Central memory CD8-positive, alpha-beta T cell (primary cell): Measurements from ENCODE around the gene RAB40B.

Experiments
- ATAC-seq: fragments of 150-1000 bp; cut with Tn5 transposase; replicated peaks from 2 replicates; pipeline ENCODE4 v1.10.0; 2022; ENCODE audit warnings: mild to moderate bottlenecking, moderate FRiP score, moderate number of reproducible peaks; ENCODE audit not compliant: poor library complexity, severe bottlenecking; ENCODE audit errors: extremely low read depth
- DNase-seq, 2 donors: peaks; one replicate each; pipeline ENCODE4 v3.0.0; 2021; ENCODE audit warnings: low spot score in 2 of 2
- H3K27ac Mint-ChIP-seq: one replicate; pipeline ENCODE4 v1.8.0; 2022; ENCODE audit warnings: low read depth, mild to moderate bottlenecking, moderate library complexity, mixed read lengths
- H3K27me3 Mint-ChIP-seq: one replicate; pipeline ENCODE4 v1.8.0; 2022; ENCODE audit warnings: mixed read lengths
- H3K36me3 Mint-ChIP-seq: one replicate; pipeline ENCODE4 v1.8.0; 2022; ENCODE audit warnings: mild to moderate bottlenecking, moderate library complexity, mixed read lengths; ENCODE audit not compliant: insufficient read depth
- H3K4me1 Mint-ChIP-seq: one replicate; pipeline ENCODE4 v1.8.0; 2022; ENCODE audit warnings: mixed read lengths
- H3K4me3 Mint-ChIP-seq: one replicate; pipeline ENCODE4 v1.8.0; 2022; ENCODE audit warnings: mild to moderate bottlenecking, moderate library complexity, mixed read lengths
- H3K9me3 Mint-ChIP-seq: one replicate; pipeline ENCODE4 v1.8.0; 2022; ENCODE audit warnings: mixed read lengths

The RAB40B gene

DNA sequence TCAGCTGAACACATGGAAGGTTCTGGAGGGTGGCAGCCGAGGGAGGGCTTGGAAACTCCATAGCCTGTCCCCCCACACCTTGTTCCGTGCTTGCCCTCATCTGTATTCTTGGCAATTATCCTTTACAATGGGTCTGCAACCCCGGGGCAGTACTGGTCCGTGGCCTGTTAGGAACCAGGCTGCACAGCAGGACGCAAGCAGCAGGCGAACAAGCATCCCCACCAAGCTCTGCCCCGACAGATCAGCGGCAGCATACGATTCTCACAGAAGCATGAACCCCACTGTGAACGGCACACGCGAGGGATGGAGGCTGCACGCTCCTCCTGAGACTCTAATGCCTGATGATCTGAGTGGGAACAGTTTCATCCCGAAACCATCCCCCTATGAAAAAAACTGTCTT, 56.5 kb downstream of the RAB40B start:
- H3K4me1 Mint-ChIP-seq, result peaks cover 53% of the 10 kb centered on the region
- H3K36me3 Mint-ChIP-seq, result peaks cover 42% of the 10 kb centered on the region
- H3K27ac Mint-ChIP-seq, result no peak overlapping the region
- ATAC-seq (no peak), DNase-seq (no peak)
- no peaks in the 10 kb centered on the region for H3K9me3 Mint-ChIP-seq
- H3K27me3 Mint-ChIP-seq, result no peaks in the 10 kb centered on the region
- no peak overlapping the region for H3K4me3 Mint-ChIP-seq

GRCh38 chr17:82640036-82640435, 58.5 kb downstream of the RAB40B start:
- ATAC-seq, result no peak
- Mint-ChIP-seq H3K4me3 (no peak overlapping the region), H3K36me3 (peaks cover 40% of the 10 kb centered on the region)

DNA sequence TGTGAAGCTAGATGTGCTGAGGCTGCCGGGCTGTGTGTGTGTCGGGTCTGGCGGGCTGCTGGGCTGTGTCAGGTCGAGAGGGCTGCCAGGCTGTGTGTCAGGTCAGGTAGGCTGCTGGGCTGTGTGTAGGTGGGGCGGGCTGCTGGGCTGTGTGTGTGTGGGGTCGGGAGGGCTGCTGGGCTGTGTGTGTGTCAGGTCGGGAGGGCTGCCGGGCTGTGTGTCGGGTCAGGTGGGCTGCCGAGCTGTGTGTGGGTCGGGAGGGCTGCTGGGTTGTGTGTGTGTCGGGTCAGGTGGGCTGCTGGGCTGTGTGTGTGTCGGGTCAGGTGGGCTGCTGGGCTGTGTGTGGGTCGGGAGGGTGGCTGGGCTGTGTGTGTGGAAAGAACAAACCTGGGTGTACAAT, 58.9 kb downstream of the RAB40B start:
- Mint-ChIP-seq H3K36me3 (peaks cover 43% of the 10 kb centered on the region), H3K27ac (no peak overlapping the region), H3K4me3 (no peak overlapping the region), H3K27me3 (no peaks in the 10 kb centered on the region), H3K9me3 (no peaks in the 10 kb centered on the region), H3K4me1 (peaks cover 43% of the 10 kb centered on the region)
- DNase-seq (no peak), ATAC-seq (no peak)

More at GRCh38 chr17:82640036-82640435, 58.5 kb downstream of the RAB40B start:
- Mint-ChIP-seq H3K27ac (no peak overlapping the region), H3K27me3 (no peaks in the 10 kb centered on the region), H3K4me1 (peaks cover 44% of the 10 kb centered on the region), H3K9me3 (no peaks in the 10 kb centered on the region)
- no peak for DNase-seq

DNA sequence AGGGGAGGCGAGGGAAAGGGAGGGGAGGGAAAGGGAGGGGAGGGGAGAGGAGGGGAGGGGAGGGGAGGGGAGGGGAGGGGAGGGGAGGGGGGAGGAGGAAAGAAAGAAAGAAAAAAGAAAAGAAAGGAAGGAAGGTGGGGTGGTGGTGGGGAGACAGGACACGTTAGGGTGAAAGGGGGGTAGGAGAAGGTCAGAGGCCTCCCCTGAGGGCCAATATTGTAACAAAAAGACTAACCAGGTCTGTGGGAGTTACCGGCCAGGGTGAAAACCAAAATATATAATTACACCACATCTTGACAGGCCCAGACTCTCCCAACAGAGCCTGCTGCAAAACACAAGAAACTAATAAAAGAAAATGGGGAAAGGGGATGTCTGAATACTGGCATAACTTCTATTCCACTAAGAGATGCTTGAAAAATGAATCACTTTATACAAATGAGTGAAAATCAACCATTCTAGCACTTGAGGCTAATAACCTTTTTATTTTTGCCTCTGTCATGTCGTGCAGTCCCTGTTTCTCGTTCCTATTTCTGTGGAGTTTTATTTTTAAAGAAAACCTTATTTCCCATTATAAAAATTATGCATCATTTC, 60.2 kb downstream of the RAB40B start:
- no peak for DNase-seq
- peaks cover 46% of the 10 kb centered on the region for H3K36me3 Mint-ChIP-seq
- H3K27me3 Mint-ChIP-seq, result no peaks in the 10 kb centered on the region
- peaks cover 40% of the 10 kb centered on the region for H3K4me1 Mint-ChIP-seq
- H3K9me3 Mint-ChIP-seq, result no peaks in the 10 kb centered on the region
- H3K4me3 Mint-ChIP-seq, result no peak overlapping the region
- no peak overlapping the region for H3K27ac Mint-ChIP-seq
- no peak for ATAC-seq

- no peaks in the 10 kb centered on the region for H3K9me3 Mint-ChIP-seq
- H3K27me3 Mint-ChIP-seq, result no peaks in the 10 kb centered on the region
- H3K27ac Mint-ChIP-seq, result peak overlapping the region; percentile 2
Observed at GRCh38 chr17:82636626-82637598, 61.6 kb downstream of the RAB40B start.

GRCh38 chr17:82633343-82633742, 65.2 kb downstream of the RAB40B start:
- no peaks in the 10 kb centered on the region for H3K27me3 Mint-ChIP-seq
- DNase-seq, result no peak
- no peaks in the 10 kb centered on the region for H3K9me3 Mint-ChIP-seq
- no peak for ATAC-seq
- H3K27ac Mint-ChIP-seq, result no peak overlapping the region
- peaks cover 37% of the 10 kb centered on the region for H3K36me3 Mint-ChIP-seq
- no peak overlapping the region for H3K4me3 Mint-ChIP-seq
- H3K4me1 Mint-ChIP-seq, result peaks cover 40% of the 10 kb centered on the region

More at GRCh38 chr17:82636626-82637598, 61.6 kb downstream of the RAB40B start:
- no peak for ATAC-seq
- peaks cover 44% of the 10 kb centered on the region for H3K36me3 Mint-ChIP-seq
- peak overlapping the region; percentile 35 for H3K4me3 Mint-ChIP-seq
- no peak for DNase-seq
- peaks cover 45% of the 10 kb centered on the region for H3K4me1 Mint-ChIP-seq

DNA sequence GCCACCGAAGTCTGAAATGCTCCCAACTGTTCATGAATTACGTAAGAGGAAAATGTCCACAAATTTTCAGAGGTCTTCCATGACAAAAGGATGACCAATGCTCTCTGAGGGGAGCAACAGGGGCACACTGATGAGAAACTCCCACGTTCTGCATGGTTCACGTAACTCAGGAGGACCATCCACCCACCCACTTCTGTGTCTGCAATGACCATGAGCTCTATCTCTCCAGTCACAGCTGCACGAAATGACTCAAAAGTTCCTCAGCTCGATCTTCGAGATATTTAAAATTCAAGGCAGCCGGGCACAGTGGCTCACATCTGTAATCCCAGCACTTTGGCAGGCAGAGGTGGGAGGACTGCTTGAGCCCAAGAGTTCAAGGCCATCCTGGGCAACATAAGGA, 66.0 kb downstream of the RAB40B start:
- DNase-seq, result no peak
- Mint-ChIP-seq H3K4me3 (no peak overlapping the region), H3K27ac (no peak overlapping the region), H3K36me3 (peaks cover 42% of the 10 kb centered on the region), H3K9me3 (no peaks in the 10 kb centered on the region), H3K4me1 (peaks cover 42% of the 10 kb centered on the region), H3K27me3 (no peaks in the 10 kb centered on the region)
- ATAC-seq, result no peak

DNA sequence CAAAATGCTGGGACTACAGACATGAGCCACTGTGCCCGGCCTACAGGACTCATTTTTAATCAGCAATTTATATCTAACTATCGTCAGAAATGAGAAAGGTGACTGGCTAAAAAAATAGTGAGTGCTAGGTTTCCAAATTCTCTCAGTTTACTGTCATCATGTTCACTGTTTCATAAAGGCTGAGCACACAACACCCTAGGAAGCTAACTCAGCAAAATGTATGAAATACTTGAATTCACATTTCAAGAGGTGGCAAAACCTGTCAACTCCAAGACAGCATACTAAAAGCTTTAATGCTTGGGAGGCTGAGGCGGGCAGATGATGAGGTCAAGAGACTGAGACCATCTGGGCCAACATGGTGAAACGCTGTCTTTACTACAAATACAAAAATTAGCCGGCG, 67.0 kb downstream of the RAB40B start:
- no peak for ATAC-seq
- DNase-seq, result no peak
- Mint-ChIP-seq H3K4me1 (peaks cover 35% of the 10 kb centered on the region), H3K36me3 (peaks cover 51% of the 10 kb centered on the region), H3K4me3 (no peak overlapping the region), H3K27ac (no peak overlapping the region), H3K27me3 (no peaks in the 10 kb centered on the region), H3K9me3 (no peaks in the 10 kb centered on the region)

GRCh38 chr17:82630212-82630611, 68.3 kb downstream of the RAB40B start:
- Mint-ChIP-seq H3K9me3 (no peaks in the 10 kb centered on the region), H3K4me1 (peaks cover 29% of the 10 kb centered on the region), H3K27ac (no peak overlapping the region), H3K4me3 (no peak overlapping the region), H3K27me3 (no peaks in the 10 kb centered on the region), H3K36me3 (peaks cover 57% of the 10 kb centered on the region)
- DNase-seq, result no peak
- ATAC-seq, result no peak

- no peak overlapping the region for H3K27ac Mint-ChIP-seq
- ATAC-seq (no peak), DNase-seq (no peak)
- H3K27me3 Mint-ChIP-seq, result no peaks in the 10 kb centered on the region
- peaks cover 29% of the 10 kb centered on the region for H3K4me1 Mint-ChIP-seq
- H3K36me3 Mint-ChIP-seq, result peaks cover 59% of the 10 kb centered on the region
- no peaks in the 10 kb centered on the region for H3K9me3 Mint-ChIP-seq
- no peak overlapping the region for H3K4me3 Mint-ChIP-seq
Observed at GRCh38 chr17:82629748-82630147, 68.8 kb downstream of the RAB40B start.

- H3K27ac Mint-ChIP-seq, result peak overlapping the region; percentile 2
- H3K9me3 Mint-ChIP-seq, result no peaks in the 10 kb centered on the region
- no peak for ATAC-seq
- no peak overlapping the region for H3K4me3 Mint-ChIP-seq
- no peak for DNase-seq
- no peaks in the 10 kb centered on the region for H3K27me3 Mint-ChIP-seq
- peaks cover 20% of the 10 kb centered on the region for H3K4me1 Mint-ChIP-seq
- peaks cover 63% of the 10 kb centered on the region for H3K36me3 Mint-ChIP-seq
Observed at GRCh38 chr17:82627405-82627804, 71.1 kb downstream of the RAB40B start.

- DNase-seq, result no peak
- H3K27me3 Mint-ChIP-seq, result no peaks in the 10 kb centered on the region
- no peak overlapping the region for H3K27ac Mint-ChIP-seq
- H3K36me3 Mint-ChIP-seq, result peaks cover 86% of the 10 kb centered on the region
- H3K9me3 Mint-ChIP-seq, result no peaks in the 10 kb centered on the region
- no peak overlapping the region for H3K4me3 Mint-ChIP-seq
- ATAC-seq, result no peak
- peaks cover 7% of the 10 kb centered on the region for H3K4me1 Mint-ChIP-seq
Observed at GRCh38 chr17:82623707-82624106, 74.8 kb downstream of the RAB40B start.

GRCh38 chr17:82619641-82620040, 78.9 kb downstream of the RAB40B start:
- Mint-ChIP-seq H3K4me1 (no peaks in the 10 kb centered on the region), H3K27ac (peak overlapping the region; percentile 10)

More at GRCh38 chr17:82619641-82620040, 78.9 kb downstream of the RAB40B start:
- H3K36me3 Mint-ChIP-seq, result peaks cover 90% of the 10 kb centered on the region
- no peaks in the 10 kb centered on the region for H3K9me3 Mint-ChIP-seq
- no peak overlapping the region for H3K4me3 Mint-ChIP-seq
- ATAC-seq (no peak), DNase-seq (no peak)
- H3K27me3 Mint-ChIP-seq, result no peaks in the 10 kb centered on the region
